Common myeloid progenitor, CD34-positive (primary cell): Measurements from ENCODE around the gene B4GAT1.

ENCODE experiments used
- CTCF ChIA-PET: fragments of 350-600 bp; sonication (Branson Sonifier 250); formaldehyde crosslinking; loops from one replicate; lab custom pipeline; 2021; ENCODE audit warnings: antibody characterized with exemption; lab: Charles Lee
- POLR2A ChIA-PET: fragments of 350-600 bp; sonication (Branson Sonifier 250); formaldehyde crosslinking; loops from one replicate; lab custom pipeline; 2021; ENCODE audit warnings: antibody characterized with exemption; lab: Charles Lee
- DNase-seq, 3 donors: peaks; one replicate each; pipeline versions ENCODE4 v3.0.0 to v3.0.0-alpha.2; 2013
- H3K27ac ChIP-seq, 2 experiments: 1 replicate in 1 of 2; 2 replicates in 1 of 2; pipeline ENCODE4 v1.7.0; 2013; ENCODE audit warnings: inconsistent platforms in 2 of 2, low read length in 2 of 2, mild to moderate bottlenecking in 2 of 2, low read depth in 1 of 2, moderate library complexity in 1 of 2; ENCODE audit not compliant: severe bottlenecking in 2 of 2, insufficient read depth in 1 of 2, poor library complexity in 1 of 2
- H3K27me3 ChIP-seq, 5 experiments: replicated peaks in 2 of 5; 1 replicate in 3 of 5; 2 replicates in 2 of 5; pipeline versions ENCODE4 v1.6.1 to v1.7.0; 2013; ENCODE audit warnings: low read length in 4 of 5, mild to moderate bottlenecking in 2 of 5, moderate library complexity in 2 of 5, inconsistent platforms in 1 of 5; ENCODE audit not compliant: insufficient read depth in 5 of 5, control insufficient read depth in 4 of 5
- H3K36me3 ChIP-seq, 4 experiments: 1 replicate in 2 of 4; 2 replicates in 2 of 4; pipeline versions ENCODE4 v1.6.1 to v1.7.0; 2013; ENCODE audit warnings: low read length in 3 of 4, control low read depth in 1 of 4, mild to moderate bottlenecking in 1 of 4; ENCODE audit not compliant: control insufficient read depth in 4 of 4, insufficient read depth in 4 of 4
- H3K4me1 ChIP-seq, 4 experiments: 1 replicate in 3 of 4; 2 replicates in 1 of 4; pipeline versions ENCODE4 v1.6.1 to v1.7.1; 2013; ENCODE audit warnings: low read length in 3 of 4, mild to moderate bottlenecking in 3 of 4, control low read depth in 1 of 4, inconsistent platforms in 1 of 4, moderate library complexity in 1 of 4; ENCODE audit not compliant: control insufficient read depth in 4 of 4, insufficient read depth in 4 of 4; ENCODE audit errors: control extremely low read depth in 1 of 4
- H3K4me3 ChIP-seq, 7 experiments: 1 replicate in 4 of 7; 2 replicates in 3 of 7; pipeline versions ENCODE4 v1.5.1 to v1.7.0; 2013; ENCODE audit warnings: mild to moderate bottlenecking in 7 of 7, low read length in 6 of 7, moderate library complexity in 6 of 7, inconsistent platforms in 2 of 7, low read depth in 2 of 7, control low read depth in 1 of 7; ENCODE audit not compliant: insufficient read depth in 4 of 7, control insufficient read depth in 1 of 7; ENCODE audit errors: extremely low read depth in 1 of 7
- H3K9me3 ChIP-seq, 5 experiments: 1 replicate in 4 of 5; 2 replicates in 1 of 5; pipeline versions ENCODE4 v1.6.1 to v1.7.1; 2013; ENCODE audit warnings: low read length in 4 of 5, mild to moderate bottlenecking in 2 of 5, inconsistent platforms in 1 of 5, low read depth in 1 of 5, moderate library complexity in 1 of 5; ENCODE audit not compliant: control insufficient read depth in 4 of 5, insufficient read depth in 2 of 5; ENCODE audit errors: control extremely low read depth in 1 of 5
- WGBS: methylation state at CpG from one replicate; pipeline ENCODE4 v1.1.5; 2013; ENCODE audit not compliant: insufficient coverage; 5-methylcytosine and 5-hydroxymethylcytosine counted together

The B4GAT1 gene

GRCh38 chr11:66336234-66337102, 11.0 kb downstream of the B4GAT1 start, which contains the start of gene RIN1:
Gene RIN1, minus strand, starts transcription at chr11:66336434. Its CDS starts 32 bp downstream, at chr11:66336402.
- peaks cover 2 to 43% (median 35%) of the 10 kb centered on the region in 4 experiments for H3K36me3 ChIP-seq
- WGBS, result 24% methylated on average over 22 of the region's 22 CpGs

GRCh38 chr11:66335531-66336233, 11.7 kb downstream of the B4GAT1 start:
- POLR2A ChIA-PET, result interaction anchor here (0.6 kb wide), 2 partner anchors 46 to 1693 kb away, joined by 3 read pairs; partner anchors contain the start of gene YIF1A
- Histone ChIP-seq H3K4me1 (peaks cover 0 to 22% (median 20%) of the 10 kb centered on the region in 4 experiments), H3K9me3 (no peaks in the 10 kb centered on the region), H3K27me3 (peaks cover 0 to 2% (median 0%) of the 10 kb centered on the region in 5 experiments), H3K4me3 (peak overlapping the region in 6 of 7 experiments; percentile 8 to 74 (median 49)), H3K27ac (no peak overlapping the region), H3K36me3 (peaks cover 2 to 35% (median 28%) of the 10 kb centered on the region in 4 experiments)
- CTCF ChIA-PET, result interaction anchor here (0.9 to 7.3 kb wide), 6 partner anchors 10 to 118 kb away, joined by 3 to 86 read pairs (median 7); partner anchors contain the start of gene BRMS1
- 12% methylated on average over 31 of the region's 35 CpGs for WGBS
- peak in 2 of 3 donors; percentile 18 to 42 for DNase-seq

More at GRCh38 chr11:66336234-66337102, 11.0 kb downstream of the B4GAT1 start, which contains the start of gene RIN1:
- peaks cover 0 to 22% (median 20%) of the 10 kb centered on the region in 4 experiments for H3K4me1 ChIP-seq
- ChIA-PET CTCF (interaction anchor here (0.9 to 7.3 kb wide), 5 partner anchors 9 to 119 kb away, joined by 3 to 86 read pairs (median 7); partner anchors contain the start of gene BRMS1), POLR2A (interaction anchor here (0.6 kb wide), 1 partner anchor 1692 kb away, joined by 3 read pairs; no protein-coding TSS in a partner anchor)
- H3K9me3 ChIP-seq, result no peaks in the 10 kb centered on the region
- DNase-seq, result peak; percentile 48 to 88 (median 84)
- H3K27me3 ChIP-seq, result peaks cover 0 to 2% (median 0%) of the 10 kb centered on the region in 5 experiments
- no peak within 1 kb of the TSS for H3K27ac ChIP-seq
- peak within 1 kb of the TSS in 6 of 7 experiments; percentile 8 to 74 (median 49) for H3K4me3 ChIP-seq

- Histone ChIP-seq H3K4me1 (peaks cover 0 to 22% (median 20%) of the 10 kb centered on the region in 4 experiments), H3K27ac (no peak overlapping the region), H3K4me3 (no peak overlapping the region), H3K27me3 (peaks cover 0 to 2% (median 0%) of the 10 kb centered on the region in 5 experiments), H3K9me3 (no peaks in the 10 kb centered on the region), H3K36me3 (peaks cover 2 to 27% (median 21%) of the 10 kb centered on the region in 4 experiments)
- DNase-seq, result no peak
- CTCF ChIA-PET, result interaction anchor here (0.5 to 7.3 kb wide), 8 partner anchors 10 to 1010 kb away, joined by 3 to 86 read pairs (median 5); partner anchors contain the start of gene BRMS1
- WGBS, result 92% methylated on average over 36 of the region's 42 CpGs
- POLR2A ChIA-PET, result interaction anchor here (0.6 kb wide), 1 partner anchor 46 kb away, joined by 3 read pairs; the partner anchor contains the start of gene YIF1A
Observed at GRCh38 chr11:66334605-66335442, 12.6 kb downstream of the B4GAT1 start.

- Histone ChIP-seq H3K36me3 (peaks cover 2 to 19% (median 14%) of the 10 kb centered on the region in 4 experiments), H3K4me1 (peaks cover 0 to 22% (median 20%) of the 10 kb centered on the region in 4 experiments), H3K27me3 (peaks cover 0 to 2% (median 0%) of the 10 kb centered on the region in 5 experiments), H3K4me3 (no peak overlapping the region), H3K9me3 (no peaks in the 10 kb centered on the region), H3K27ac (no peak overlapping the region)
- no peak for DNase-seq
- ChIA-PET CTCF (interaction anchor here (1.0 to 7.3 kb wide), 8 partner anchors 10 to 46 kb away, joined by 3 to 86 read pairs (median 7); partner anchors contain the start of genes B4GAT1, BRMS1 and CD248), POLR2A (no interaction called here)
- 93% methylated on average over 27 of the region's 29 CpGs for WGBS
Observed at GRCh38 chr11:66333896-66334604, 13.4 kb downstream of the B4GAT1 start.

DNA sequence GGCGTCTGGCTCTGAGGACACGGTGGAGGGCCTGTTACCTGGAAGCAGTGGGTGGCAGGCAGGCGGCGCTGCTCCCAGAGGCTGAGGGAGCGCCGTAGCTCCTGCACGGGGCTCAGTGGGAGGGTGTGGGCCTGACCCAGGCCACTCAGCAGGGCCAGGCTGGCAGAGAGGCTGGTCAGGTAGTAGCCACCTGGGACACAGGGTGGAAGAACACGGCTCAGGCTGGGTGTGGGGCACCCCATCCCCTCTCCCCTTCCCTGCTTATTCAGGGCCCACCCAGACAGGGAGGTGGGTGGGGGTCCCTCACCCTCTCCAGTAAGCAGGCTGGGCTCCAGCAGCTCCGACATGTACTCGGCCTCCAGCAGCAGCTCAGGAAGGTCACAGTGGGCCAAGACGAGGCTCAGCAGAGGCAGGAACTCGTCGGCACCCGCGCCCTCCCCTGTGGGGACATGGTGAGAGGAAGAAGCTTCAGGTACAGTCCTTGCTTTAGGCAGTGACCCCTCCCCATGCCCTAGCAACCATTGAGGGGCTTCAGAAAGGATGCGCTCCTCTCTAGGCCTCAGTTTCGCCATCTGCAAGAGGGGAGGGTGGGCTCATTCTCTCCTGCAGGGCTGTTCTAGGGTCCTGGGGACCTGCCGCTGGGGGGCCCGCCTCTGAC, 14.1 kb downstream of the B4GAT1 start:
- DNase-seq, result no peak
- Histone ChIP-seq H3K27ac (no peak overlapping the region), H3K27me3 (peaks cover 0 to 2% (median 0%) of the 10 kb centered on the region in 5 experiments), H3K36me3 (peaks cover 2 to 12% (median 9%) of the 10 kb centered on the region in 4 experiments), H3K9me3 (no peaks in the 10 kb centered on the region), H3K4me1 (peaks cover 0 to 26% (median 25%) of the 10 kb centered on the region in 4 experiments), H3K4me3 (no peak overlapping the region)
- 86% methylated on average over 14 of the region's 19 CpGs for WGBS
- ChIA-PET POLR2A (no interaction called here), CTCF (interaction anchor here (1.5 to 7.3 kb wide), 5 partner anchors 11 to 46 kb away, joined by 3 to 86 read pairs (median 14); partner anchors contain the start of genes B4GAT1, BRMS1 and CD248)
